ENCODE results near the gene BTN2A1. TPM values are rescaled to one million over a fixed set of nuclear protein-coding genes. Genes with fewer than 3 reads are reported as not detected.

BTN2A1 gene
- total RNA-seq, 4 donors from 2014 or later = 5.9 to 11.4 (median 7.8) TPM

GRCh38 chr6:26436018-26436417 lies 21.7 kb upstream of the BTN2A1 start:
- no peak for DNase-seq
- H3K27me3 ChIP-seq = no peaks in the 10 kb centered on the region
- peaks cover 5 to 20% (median 11%) of the 10 kb centered on the region in 3 donors for H3K4me1 ChIP-seq
- H3K27ac ChIP-seq = no peak overlapping the region
- H3K9me3 ChIP-seq = peaks cover 0 to 8% (median 0%) of the 10 kb centered on the region in 3 donors
- TF ChIP-seq CTCF (IDR thresholded peaks at IDR 0.05) (no peak), POLR2A (IDR thresholded peaks at IDR 0.05) (no peak)
- H3K36me3 ChIP-seq = peaks cover 0 to 11% (median 0%) of the 10 kb centered on the region in 3 donors
- WGBS, 2 donors = 76 to 92% methylated on average over 4 of the region's 4 CpGs
- intact Hi-C loops (cut with DNase I) = no loop called here
- no peak overlapping the region for H3K4me3 ChIP-seq

- DNase-seq = no peak
- H3K36me3 ChIP-seq = no peaks in the 10 kb centered on the region
Measured at GRCh38 chr6:26437550-26437949, 20.2 kb upstream of the BTN2A1 start.

GRCh38 chr6:26438000-26438399 lies 19.8 kb upstream of the BTN2A1 start:
- WGBS, 2 donors = 91 to 100% methylated on average over 1 of the region's 1 CpG
- intact Hi-C loops (cut with DNase I) = no loop called here
- H3K27me3 ChIP-seq = no peaks in the 10 kb centered on the region
- no peak overlapping the region for H3K27ac ChIP-seq
- H3K9me3 ChIP-seq = peaks cover 0 to 8% (median 0%) of the 10 kb centered on the region in 3 donors
- no peak for DNase-seq
- no peak overlapping the region for H3K4me3 ChIP-seq
- H3K36me3 ChIP-seq = no peaks in the 10 kb centered on the region
- TF ChIP-seq CTCF (IDR thresholded peaks at IDR 0.05) = no peak
- TF ChIP-seq POLR2A (IDR thresholded peaks at IDR 0.05) = no peak
- peaks cover 5 to 37% (median 10%) of the 10 kb centered on the region in 3 donors for H3K4me1 ChIP-seq

More at GRCh38 chr6:26437550-26437949, 20.2 kb upstream of the BTN2A1 start:
- H3K27me3 ChIP-seq = no peaks in the 10 kb centered on the region
- intact Hi-C loops (cut with DNase I) = no loop called here
- H3K4me3 ChIP-seq = no peak overlapping the region
- WGBS, 2 donors = 84 to 89% methylated on average over 1 of the region's 1 CpG
- H3K9me3 ChIP-seq = peaks cover 0 to 8% (median 0%) of the 10 kb centered on the region in 3 donors
- H3K27ac ChIP-seq = no peak overlapping the region
- TF ChIP-seq POLR2A (IDR thresholded peaks at IDR 0.05) (no peak), CTCF (IDR thresholded peaks at IDR 0.05) (no peak)
- peaks cover 5 to 35% (median 10%) of the 10 kb centered on the region in 3 donors for H3K4me1 ChIP-seq

GRCh38 chr6:26439151-26440125 lies 18.3 kb upstream of the BTN2A1 start:
- 30 to 35% methylated on average over 7 of the region's 7 CpGs for WGBS, 2 donors
- peaks cover 0 to 5% (median 0%) of the 10 kb centered on the region in 3 donors for H3K36me3 ChIP-seq
- peaks cover 5 to 37% (median 10%) of the 10 kb centered on the region in 3 donors for H3K4me1 ChIP-seq
- peaks cover 0 to 3% (median 0%) of the 10 kb centered on the region in 3 donors for H3K9me3 ChIP-seq
- no peak for DNase-seq
- intact Hi-C loops (cut with DNase I) = no loop called here
- no peaks in the 10 kb centered on the region for H3K27me3 ChIP-seq
- TF ChIP-seq POLR2A (IDR thresholded peaks at IDR 0.05) (no peak), CTCF (IDR thresholded peaks at IDR 0.05) (no peak)
- H3K27ac ChIP-seq = peak overlapping the region; percentile 81 to 94 (median 90)
- H3K4me3 ChIP-seq = peak overlapping the region; percentile 31 to 75 (median 55)

- peak overlapping the region; percentile 81 to 94 (median 90) for H3K27ac ChIP-seq
- H3K4me3 ChIP-seq = peak overlapping the region; percentile 31 to 75 (median 55)
- peaks cover 5 to 37% (median 10%) of the 10 kb centered on the region in 3 donors for H3K4me1 ChIP-seq
- H3K36me3 ChIP-seq = peaks cover 0 to 18% (median 0%) of the 10 kb centered on the region in 3 donors
- intact Hi-C loops (cut with DNase I) = no loop called here
- no peaks in the 10 kb centered on the region for H3K27me3 ChIP-seq
- no peak for DNase-seq
- TF ChIP-seq CTCF (IDR thresholded peaks at IDR 0.05) = no peak
- TF ChIP-seq POLR2A (IDR thresholded peaks at IDR 0.05) = no peak
- 7 to 11% methylated on average over 2 of the region's 2 CpGs for WGBS, 2 donors
- no peaks in the 10 kb centered on the region for H3K9me3 ChIP-seq
Measured at GRCh38 chr6:26440977-26441358, 16.8 kb upstream of the BTN2A1 start.
